Tibial nerve (tissue), 3 donors: ENCODE measurements around the gene GALNTL6.

Source experiments
- CTCF ChIP-seq, 5 experiments: fragments of 200-600 bp in 3 of 5; fragments of 450-650 bp in 2 of 5; sonication (generic) in 3 of 5; IDR thresholded peaks; one replicate each; pipeline ENCODE4 v1.5.1; 2016 to 2019; ENCODE audit warnings: antibody characterized with exemption in 5 of 5, mild to moderate bottlenecking in 3 of 5, moderate library complexity in 2 of 5
- POLR2A ChIP-seq, 2 donors: fragments of 450-650 bp; IDR thresholded peaks; one replicate each; pipeline ENCODE4 v1.6.1; 2017; ENCODE audit warnings: antibody characterized with exemption in 2 of 2, mild to moderate bottlenecking in 2 of 2, moderate library complexity in 2 of 2

GRCh38 chr4:173018446-173018845 is 1205.2 kb downstream of the GALNTL6 start:
- TF ChIP-seq CTCF (IDR thresholded peaks at IDR 0.05) = no peak
- no peak for TF ChIP-seq POLR2A (IDR thresholded peaks at IDR 0.05)
